Stimulated activated CD8-positive, alpha-beta memory T cell treated with anti-CD3 and anti-CD28 coated beads, Interleukin-15, amount 100 ng/mL, for 1 hour (primary cell): Measurements from ENCODE around the gene RAB5A.
"Not testable (repeated sequence)": the region's sequence is repeated elsewhere in the genome, so short reads cannot be mapped to it uniquely, and the experiment has no call there.

Source experiments
- DNase-seq: peaks from one replicate; pipeline ENCODE4 v3.0.0-alpha.2; 2020; ENCODE audit warnings: low read depth

RAB5A gene

DNA sequence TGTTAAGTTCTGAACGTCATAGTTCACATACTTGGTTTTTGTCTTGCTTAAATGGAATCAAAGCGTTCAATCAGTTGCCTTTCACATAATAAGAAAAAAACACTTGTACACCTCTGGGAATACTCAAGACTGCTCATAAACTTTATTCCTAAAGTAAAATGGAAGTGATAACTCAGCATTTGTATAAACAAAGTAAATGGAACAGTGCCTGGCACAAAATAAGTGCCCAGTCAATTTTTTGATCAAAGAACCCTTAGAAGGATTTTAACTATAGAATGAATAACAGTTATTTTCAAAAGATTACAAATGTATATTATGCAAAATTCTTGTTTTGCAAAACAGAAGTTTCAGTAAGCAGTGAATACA is 1.3 kb downstream of the RAB5A start:
- no peak for DNase-seq

DNA sequence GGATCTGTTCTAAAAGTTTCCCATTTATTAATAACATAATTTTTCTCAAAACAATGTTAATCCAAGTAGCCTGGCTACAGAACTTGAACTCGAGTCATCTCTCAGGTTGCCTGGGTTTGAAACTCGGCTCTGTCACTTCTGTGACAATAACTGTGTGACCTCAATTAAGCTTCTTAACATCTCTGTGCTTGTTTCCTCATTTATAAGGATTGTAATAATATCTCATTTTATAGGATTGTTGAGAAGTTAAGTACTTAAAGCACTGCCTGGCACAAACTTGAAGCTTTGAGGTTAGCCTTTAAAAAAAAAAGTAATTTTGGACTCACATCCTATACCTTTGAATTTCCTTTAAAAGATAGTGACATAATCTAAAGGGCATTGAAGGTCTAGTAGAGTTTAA is 3.4 kb downstream of the RAB5A start:
- DNase-seq = no peak

DNA sequence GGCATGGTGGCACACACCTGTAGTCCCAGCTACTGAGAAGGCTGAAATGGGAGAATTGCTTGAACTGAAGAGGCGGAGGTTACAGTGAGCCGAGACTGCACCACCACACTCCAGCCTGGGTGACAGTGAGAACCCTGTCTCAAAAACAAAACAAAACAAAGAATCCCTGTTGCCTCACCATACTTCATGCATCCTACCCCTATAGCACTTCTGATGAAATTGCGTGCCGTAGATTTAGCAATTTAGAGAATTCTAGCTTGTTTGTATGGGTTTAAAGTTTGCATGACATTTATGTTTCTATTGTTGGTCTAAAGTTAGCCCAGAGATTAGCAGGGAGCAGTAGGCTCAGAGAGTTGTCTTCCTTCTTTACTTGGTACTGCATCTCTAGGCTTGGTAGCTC is 7.8 kb downstream of the RAB5A start:
- no peak for DNase-seq

DNA sequence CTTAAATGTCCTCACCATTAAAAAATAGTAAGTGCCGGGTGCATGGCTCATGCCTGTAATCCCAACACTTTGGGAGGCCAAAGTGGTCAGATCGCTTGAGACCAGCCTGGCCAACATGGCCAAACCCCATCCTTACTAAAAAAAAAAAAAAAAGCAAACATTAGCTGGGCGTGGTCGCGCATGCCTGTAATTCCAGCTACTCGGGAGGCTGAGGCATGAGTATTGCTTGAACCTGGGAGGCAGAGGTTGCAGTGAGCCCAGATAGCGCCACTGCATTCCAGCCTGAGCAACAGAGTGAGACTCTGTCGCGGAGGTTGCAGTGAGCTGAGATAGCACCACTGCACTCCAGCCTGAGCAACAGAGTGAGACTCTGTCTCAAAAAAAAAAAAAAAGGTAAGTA is 10.5 kb downstream of the RAB5A start:
- DNase-seq = not testable (repeated sequence)

DNA sequence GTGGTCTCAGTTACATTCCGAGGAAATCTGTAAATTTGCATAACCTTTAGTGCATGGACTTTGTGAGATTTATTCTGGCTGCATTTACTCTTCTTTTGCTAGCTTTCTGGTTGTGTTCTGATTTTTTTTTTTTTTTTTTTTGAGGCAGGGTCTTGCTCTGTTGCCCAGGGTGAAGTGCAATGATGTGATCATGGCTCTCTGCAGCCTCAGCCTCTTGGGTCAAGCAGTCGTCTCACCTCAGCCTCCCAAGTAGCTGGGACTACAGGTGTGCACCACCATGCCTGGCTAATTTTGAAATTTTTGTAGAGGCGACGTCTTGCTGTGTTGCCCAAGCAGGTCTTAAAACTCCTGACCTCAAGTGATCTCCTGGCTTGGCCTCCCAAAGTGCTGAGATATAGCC is 12.6 kb downstream of the RAB5A start:
- no peak for DNase-seq

DNA sequence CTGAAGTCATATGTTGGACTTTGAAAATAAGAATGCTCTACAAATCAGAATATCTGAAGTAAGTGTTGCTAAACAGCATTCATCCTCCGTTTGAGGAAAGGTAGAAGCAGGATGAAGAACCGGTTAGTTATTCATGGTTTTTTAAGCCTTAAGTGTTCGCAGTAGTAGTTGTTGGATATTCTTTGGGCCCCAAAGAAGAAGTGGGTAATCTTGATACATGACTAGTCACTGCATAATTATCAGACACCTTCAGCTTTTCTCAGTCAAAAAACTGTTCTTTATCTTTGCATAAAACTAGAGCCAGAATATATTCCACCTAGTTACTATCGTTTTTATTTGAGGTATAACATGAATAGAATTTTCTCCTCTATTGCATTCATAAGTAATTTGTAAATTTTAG is 13.8 kb downstream of the RAB5A start:
- no peak for DNase-seq

DNA sequence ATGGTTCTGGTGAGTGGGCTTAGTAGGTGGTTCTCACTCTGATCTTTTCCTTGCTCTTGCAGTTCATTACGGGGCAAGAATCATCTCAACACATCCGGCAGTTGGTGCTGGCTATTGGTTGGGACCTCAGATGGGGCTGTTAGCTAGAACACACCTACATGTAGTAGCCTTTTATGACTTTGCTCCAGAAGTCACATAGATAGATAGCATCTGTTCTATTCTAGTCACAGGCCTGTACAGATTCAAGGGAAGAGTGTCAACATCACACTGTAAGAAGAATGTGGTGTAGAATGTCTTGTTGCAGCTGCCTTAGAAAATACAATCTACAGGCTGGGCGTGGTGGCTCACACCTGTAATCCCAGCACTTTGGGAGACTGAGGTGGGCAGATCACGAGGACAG is 15.1 kb downstream of the RAB5A start:
- DNase-seq = no peak

DNA sequence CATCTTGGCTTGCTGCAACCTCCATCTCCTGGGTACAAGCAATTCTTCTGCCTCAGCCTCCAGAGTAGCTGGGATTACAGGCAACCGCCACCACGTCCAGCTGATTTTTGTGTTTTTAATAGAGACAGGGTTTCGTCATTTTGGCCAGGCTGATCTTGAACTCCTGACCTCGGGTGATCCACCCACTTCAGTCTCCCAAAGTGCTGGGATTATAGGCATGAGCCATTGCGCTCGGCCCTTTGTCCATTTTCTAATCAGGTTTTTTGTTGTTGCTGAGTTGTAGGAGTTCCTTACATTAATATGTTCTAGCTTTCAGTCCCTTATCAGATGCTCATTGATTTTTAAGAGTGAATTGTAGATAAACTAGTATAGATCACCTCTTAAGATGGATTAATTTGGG is 20.3 kb downstream of the RAB5A start:
- DNase-seq = no peak

DNA sequence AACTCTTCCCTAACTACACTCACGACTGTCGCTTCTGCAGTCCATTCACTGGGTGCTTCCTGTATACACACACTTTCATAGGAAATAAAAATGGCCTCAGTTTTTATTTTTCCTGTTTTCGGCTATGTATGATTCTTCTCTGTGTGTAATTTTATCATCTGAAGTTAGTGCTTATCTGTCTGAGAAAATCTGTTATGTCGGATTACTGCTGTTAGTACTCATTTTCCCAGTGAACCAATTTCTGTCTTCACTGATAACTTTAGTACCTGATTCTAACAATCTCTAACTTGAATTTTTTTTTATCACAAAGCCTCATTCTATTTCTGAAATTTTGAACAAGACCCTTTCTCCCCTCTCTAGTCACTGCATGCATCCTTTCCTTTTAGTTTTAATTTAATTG is 20.9 kb downstream of the RAB5A start:
- no peak for DNase-seq

DNA sequence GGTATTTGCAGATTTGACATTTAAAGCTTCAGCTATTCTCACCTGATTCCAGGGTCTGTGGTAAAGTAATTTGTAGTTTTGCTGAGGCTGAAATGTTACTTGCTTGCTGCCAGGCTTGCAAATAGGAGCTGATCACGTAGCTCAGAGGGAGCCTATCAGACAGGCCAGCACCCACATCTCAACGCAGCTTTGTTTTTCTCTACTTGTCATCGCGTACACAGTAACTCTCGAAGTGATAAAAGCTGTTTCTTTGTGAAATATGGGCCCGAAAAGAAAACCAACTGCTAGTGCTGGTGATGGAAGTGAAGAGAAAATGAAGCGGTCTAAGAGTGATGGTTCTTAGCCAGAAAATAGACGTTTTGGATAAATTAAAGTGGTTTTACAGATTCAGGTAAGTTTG is 23.4 kb downstream of the RAB5A start:
- no peak for DNase-seq

DNA sequence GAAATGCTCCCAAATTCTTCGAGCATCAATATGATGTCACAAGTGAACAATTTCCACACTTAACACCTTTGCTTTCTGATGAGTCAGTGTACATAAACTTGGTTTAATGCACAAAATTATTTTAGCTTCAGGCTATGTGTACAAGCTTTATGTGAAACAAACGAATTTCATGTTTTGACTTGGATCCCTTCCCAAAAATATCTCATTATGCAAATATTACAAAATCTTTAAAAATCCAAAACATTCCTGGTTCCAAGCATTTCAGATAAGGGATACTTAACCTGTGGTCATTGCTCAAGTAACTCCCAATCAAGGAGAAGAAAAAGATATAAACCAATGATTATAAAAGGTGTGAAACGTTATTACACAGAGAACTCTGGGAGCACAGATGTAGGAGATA is 25.2 kb downstream of the RAB5A start:
- DNase-seq = no peak

DNA sequence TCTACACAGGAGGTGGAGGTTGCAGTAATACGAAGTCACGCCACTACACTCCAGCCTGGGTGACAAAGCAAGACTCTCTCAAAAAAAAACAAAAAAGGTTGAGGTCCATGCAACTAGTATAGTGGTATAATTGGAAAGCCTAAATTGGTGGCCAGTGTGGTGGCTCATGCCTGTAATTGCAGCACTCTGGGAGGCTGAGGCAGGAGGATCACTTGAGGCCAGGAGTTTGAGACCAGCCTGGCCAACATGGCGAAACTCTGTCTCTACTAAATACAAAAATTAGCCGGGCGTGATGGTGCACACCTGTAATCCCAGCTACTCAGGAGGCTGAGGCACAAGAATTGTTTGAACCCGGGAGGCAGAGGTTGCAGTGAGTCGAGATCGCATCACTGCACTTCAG is 42.0 kb downstream of the RAB5A start:
- DNase-seq = not testable (repeated sequence)

DNA sequence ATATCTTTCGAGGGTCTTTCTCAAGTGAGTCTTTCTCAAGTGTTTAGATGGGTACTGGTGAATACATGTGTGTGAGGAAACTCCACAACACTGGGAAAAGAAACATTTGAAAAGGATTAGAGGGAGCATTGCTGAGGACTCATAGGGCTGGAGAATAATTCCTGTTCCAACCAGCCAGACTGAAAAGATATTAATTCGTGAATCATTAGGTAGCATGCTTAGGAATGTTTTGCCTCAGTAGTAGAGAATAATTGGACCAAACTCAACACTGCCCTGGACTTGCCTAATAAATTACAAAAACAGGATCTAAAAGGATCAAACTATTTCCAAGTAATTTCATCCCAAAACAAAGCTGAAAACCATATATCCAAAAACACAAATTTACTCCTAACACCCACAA is 47.9 kb downstream of the RAB5A start:
- no peak for DNase-seq

DNA sequence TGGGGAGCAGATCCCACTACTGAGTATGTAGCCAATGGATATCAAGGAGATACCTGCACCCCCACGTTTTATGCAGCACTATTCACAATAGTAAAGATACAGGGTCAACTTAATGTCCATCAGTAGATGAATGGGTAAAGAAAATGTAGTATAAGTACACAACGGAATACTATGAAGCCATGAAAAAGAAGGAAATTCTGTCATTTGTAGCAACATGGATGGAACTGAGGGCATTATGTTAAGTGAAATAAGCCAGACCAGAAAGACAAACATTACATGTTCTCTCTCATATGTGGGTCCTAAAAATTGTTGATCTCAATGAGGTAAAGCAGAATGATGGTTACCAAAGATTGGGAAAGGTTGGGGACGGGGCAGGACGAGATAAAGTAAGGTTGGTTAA is 50.6 kb downstream of the RAB5A start:
- no peak for DNase-seq

DNA sequence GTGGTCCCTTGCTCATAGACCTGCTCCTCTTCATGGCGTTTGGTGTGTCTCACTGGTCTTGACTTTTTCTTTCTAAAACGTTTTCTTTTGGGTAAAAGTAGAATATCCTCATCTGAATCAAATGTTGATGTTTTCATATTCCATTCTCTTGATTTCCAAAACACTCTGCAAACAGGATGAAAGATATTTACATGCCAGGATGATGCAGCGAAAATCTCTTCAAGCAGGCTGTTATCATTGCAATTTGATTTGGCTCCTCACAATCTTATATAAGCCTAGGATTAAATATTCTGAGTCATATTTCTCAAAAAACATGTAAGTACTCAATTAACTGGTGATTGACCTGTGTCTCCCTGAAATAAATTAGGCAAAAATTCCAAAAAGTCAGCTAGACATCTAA is 55.0 kb downstream of the RAB5A start:
- no peak for DNase-seq

DNA sequence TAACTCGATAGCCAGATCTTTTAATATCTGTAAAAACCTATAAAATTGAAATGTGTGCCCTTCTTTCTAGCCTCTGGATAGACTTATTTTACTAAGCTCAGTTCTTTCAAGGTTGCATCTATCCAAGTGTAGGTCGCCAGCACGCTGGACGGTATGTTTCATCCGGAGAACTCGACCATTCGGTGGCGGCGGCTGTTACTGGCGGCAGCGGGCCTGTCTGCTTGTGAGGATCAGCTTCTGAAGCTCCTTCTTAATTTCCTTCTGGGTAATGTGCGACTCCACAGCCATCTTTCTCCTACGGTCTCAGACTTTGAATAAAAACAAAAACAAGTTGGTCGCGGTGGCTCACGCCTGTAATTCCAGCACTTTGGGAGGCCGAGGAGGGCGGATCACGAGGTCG is 61.1 kb downstream of the RAB5A start:
- DNase-seq = no peak

DNA sequence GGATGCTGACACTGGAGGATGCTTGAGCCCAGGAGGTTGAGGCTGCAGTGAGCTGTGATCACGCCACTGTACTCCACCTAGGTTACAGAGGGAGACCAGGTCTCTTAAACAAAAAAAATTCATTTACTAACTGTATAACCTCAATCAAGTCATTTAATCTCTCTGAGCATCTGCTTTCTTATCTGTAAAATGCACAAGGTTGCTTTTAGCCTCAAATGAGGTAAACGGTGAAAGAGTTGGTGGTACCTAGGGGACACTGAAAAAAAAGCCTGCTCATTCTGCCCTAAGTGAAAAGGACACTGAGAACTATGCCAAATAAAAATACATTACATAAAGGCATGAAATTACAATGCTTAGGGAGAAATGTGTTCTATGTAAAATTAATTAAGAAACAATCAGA is 61.7 kb downstream of the RAB5A start:
- DNase-seq = no peak

DNA sequence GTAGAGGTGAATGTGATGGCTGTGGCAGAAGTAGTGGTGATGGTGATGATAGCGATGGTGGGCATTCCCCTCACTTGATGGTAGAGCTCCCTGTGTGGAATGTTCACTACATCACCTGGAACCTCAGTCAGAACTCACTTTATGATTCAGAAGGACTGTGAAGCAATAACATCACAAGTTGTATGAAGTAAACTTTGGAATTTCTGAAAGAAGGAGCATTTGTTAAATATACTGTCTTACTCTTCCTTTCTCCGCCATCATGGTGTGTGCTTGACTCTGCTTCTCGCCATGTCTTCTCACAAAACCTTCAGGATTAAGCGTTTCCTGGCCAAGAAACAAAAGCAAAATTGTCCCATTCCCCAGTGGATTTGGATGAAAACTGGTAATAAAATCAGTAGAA is 65.3 kb downstream of the RAB5A start, which contains the start of gene PP2D1:
PP2D1 (minus strand) TSS at position 101 of the 400 bp plus-strand sequence. CDS start 192 bp downstream, outside the sequence.
- DNase-seq = no peak

DNA sequence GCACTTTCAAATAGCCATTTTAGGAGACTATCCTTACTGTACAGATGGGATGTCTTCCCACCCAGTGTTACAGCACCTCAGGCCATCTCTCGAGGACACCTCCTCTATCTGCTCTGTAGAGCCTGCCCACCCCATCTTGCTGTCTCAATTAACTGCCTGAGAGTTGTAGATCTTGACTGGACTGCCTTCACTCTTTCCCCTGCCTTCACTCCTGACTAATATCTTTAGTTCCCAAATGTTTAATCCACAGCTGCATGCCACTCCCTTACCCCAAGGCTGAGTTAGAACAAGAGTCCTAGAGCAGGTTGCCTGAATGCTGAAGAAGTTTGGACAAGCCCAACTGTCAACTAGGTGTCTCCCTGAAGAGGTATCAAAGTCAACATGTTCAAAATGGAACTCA is 66.5 kb downstream of the RAB5A start:
- DNase-seq = no peak

DNA sequence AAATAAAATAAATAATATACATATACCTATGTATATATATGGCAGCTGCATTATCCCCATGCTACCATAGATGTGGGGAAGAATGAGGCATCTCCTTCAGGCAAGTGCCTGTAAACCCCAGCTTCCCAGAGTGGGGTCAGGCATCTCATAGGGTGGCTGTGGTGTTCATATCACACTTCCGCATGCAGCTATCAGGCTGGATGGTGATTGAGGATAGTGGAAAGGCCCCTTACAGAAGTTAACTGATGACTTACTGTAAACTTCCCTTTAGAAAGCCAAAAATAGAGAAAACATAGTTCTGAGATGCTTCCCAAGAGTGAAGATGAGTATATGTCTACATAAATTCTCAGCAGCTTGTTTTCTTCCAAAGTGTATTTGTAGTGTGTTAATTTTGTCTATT is 68.6 kb downstream of the RAB5A start:
- DNase-seq = no peak

DNA sequence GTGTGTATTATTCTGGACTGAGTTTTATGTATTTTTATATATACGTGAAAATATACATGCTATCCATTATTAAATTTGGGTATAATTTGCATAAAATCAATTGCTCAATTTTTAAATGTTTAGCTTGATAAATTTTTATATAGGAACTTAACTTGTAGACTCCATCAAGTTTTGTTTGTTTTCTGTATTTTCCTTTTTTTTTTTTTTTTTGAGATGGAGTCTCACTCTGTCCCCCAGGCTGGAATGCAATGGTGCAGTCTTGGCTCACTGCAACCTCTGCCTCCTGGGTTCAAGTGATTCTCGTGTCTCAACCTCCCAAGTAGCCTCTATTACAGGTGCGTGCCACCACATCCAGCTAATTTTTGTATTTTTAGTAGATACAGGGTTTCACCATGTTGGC is 69.2 kb downstream of the RAB5A start:
- not testable (repeated sequence) for DNase-seq

DNA sequence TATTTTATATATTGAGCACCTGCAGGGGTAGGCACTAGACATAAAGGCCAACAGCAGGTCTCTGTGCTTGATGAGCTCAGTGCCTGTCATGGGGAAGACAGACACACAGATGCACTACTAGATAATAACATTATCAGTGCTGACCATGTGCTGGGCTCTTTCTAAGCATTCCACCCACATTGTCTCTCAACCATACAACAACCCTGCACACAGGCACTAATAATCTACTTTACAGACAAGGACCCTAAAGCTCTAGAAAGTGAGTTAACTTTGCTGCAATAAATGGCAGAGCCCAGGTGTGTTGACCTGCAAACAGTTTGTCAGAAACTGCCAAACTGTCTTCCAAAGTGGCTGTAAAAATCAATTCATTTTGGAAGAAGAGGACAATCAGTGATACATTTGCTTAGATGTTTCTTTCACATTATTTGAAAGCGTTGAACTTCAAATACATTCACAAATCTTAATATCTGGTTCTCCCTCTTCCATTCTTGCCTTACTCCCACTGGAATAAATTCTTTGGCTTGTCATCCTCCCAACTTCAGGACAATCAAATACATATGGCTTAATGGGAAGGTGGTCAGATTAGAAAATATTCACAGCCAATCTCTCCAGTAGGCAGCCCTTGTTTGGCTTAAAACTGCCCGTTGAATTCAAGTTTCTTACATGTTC is 76.2 kb downstream of the RAB5A start:
- no peak for DNase-seq

DNA sequence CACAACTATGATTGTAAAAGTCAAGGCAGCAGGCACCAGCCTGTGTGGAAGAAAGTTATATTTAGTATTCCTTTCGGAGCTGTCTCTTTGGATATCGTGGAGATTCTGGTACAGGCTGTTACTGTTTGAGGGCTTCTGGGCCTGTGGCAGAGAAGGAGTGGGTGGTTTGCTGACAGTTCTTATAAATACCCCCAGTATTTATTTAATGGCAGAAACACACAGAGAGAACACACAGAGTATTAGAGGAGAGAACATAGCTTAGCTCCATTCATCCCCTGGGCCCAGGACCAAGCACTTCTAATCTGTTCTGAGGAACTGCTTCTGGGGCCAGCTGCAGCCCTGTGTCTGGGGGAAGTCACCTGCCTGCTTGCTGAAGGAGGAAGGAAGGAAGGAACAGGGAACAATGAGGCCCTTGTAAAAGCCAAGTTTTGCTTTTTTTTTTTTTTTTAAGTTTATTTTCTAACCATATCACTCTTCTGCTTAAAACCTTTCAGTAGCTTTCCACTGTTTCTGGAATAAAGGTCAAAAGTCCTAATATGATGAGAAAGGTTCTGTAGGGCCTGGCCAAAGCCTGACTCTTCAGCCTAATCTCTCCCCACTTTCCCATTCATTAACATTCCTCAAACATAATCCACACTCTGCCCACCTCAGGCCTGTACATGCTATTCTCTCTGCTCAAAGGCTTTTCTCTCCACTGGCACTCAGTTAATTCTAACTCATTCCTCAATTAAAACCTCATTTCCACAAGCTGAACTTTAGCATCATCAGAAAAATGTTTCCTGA is 76.9 kb downstream of the RAB5A start:
- DNase-seq = no peak

DNA sequence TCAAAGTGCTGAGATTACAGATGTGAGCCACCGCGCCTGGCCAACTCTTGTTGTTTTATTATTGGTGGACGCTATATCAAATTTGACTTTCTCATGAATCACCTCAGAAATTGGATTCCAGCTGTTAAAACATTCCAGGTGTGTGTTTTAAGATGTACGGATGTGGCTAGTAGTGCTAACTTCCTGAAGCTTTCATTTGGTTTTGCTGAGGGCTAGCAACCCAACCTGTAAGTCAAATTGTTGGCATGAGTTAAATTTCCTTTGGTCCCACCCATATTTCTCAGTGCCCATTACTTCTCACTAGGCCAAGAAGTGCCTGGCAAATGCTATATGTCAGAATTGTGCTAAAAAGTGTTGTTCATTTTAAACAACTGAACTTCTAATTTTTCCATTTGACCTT is 80.2 kb downstream of the RAB5A start:
- no peak for DNase-seq
